SK-N-SH (cell line): ENCODE measurements around the gene MLXIPL.

Experiments used
- EZH2phosphoT487 ChIP-seq: fragments of 200-600 bp; sonication (generic); IDR thresholded peaks from 2 replicates; pipeline ENCODE4 v1.6.1; 2017; ENCODE audit warnings: low read depth, mixed run types, mild to moderate bottlenecking, antibody characterized with exemption, moderate library complexity, borderline replicate concordance
- FOXM1 ChIP-seq: IDR thresholded peaks from 2 replicates; pipeline ENCODE4 v1.4.0; 2012; ENCODE audit warnings: low read depth, mild to moderate bottlenecking
- GABPA ChIP-seq: IDR thresholded peaks from 2 replicates; pipeline ENCODE4 v1.4.0; 2012; ENCODE audit warnings: low read depth, mild to moderate bottlenecking
- JUND ChIP-seq: IDR thresholded peaks from 2 replicates; pipeline ENCODE4 v1.4.0; 2012
- RXRA ChIP-seq: IDR thresholded peaks from 2 replicates; pipeline ENCODE4 v1.4.0; 2012; ENCODE audit warnings: low read depth, mild to moderate bottlenecking, borderline replicate concordance
- SMC3 ChIP-seq: IDR thresholded peaks from 2 replicates; pipeline ENCODE4 v1.6.1; 2012; ENCODE audit warnings: low read depth, low read length, improper control_type of control experiment
- TAF1 ChIP-seq: IDR thresholded peaks from 2 replicates; pipeline ENCODE4 v1.6.1; 2012; ENCODE audit warnings: low read depth, mild to moderate bottlenecking, low read length, moderate library complexity, borderline replicate concordance
- USF2 ChIP-seq: fragments of 150-350 bp; IDR thresholded peaks from 2 replicates; pipeline ENCODE4 v1.6.1; 2017; ENCODE audit warnings: antibody characterized with exemption, low read length, low read depth, borderline replicate concordance
- YY1 ChIP-seq: IDR thresholded peaks from 2 replicates; pipeline ENCODE4 v1.4.0; 2012; ENCODE audit warnings: low read depth, mild to moderate bottlenecking
- TF ChIP-seq, protein P1 (sequence below): fragments of 200-600 bp; sonication (generic); IDR thresholded peaks from 2 replicates; pipeline ENCODE4 v1.6.1; 2017; ENCODE audit warnings: antibody characterized with exemption, mild to moderate bottlenecking, moderate library complexity

- TF ChIP-seq RXRA, result no peak
- no peak for TF ChIP-seq EZH2phosphoT487
- TF ChIP-seq, protein P1, sequence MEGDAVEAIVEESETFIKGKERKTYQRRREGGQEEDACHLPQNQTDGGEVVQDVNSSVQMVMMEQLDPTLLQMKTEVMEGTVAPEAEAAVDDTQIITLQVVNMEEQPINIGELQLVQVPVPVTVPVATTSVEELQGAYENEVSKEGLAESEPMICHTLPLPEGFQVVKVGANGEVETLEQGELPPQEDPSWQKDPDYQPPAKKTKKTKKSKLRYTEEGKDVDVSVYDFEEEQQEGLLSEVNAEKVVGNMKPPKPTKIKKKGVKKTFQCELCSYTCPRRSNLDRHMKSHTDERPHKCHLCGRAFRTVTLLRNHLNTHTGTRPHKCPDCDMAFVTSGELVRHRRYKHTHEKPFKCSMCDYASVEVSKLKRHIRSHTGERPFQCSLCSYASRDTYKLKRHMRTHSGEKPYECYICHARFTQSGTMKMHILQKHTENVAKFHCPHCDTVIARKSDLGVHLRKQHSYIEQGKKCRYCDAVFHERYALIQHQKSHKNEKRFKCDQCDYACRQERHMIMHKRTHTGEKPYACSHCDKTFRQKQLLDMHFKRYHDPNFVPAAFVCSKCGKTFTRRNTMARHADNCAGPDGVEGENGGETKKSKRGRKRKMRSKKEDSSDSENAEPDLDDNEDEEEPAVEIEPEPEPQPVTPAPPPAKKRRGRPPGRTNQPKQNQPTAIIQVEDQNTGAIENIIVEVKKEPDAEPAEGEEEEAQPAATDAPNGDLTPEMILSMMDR, result no peak
- no peak for TF ChIP-seq TAF1
- no peak for TF ChIP-seq GABPA
- TF ChIP-seq USF2, result no peak
- no peak for TF ChIP-seq JUND
- no peak for TF ChIP-seq YY1
- no peak for TF ChIP-seq FOXM1
- no peak for TF ChIP-seq SMC3
Observed at GRCh38 chr7:73567140-73567539, 57.2 kb downstream of the MLXIPL start.
